Panc1 (cell line): ENCODE measurements around the gene SNX18.

Source experiments
- POLR2AphosphoS5 ChIP-seq: IDR thresholded peaks from 2 replicates; pipeline ENCODE4 v1.6.1; 2012; ENCODE audit warnings: mild to moderate bottlenecking, low read depth, low read length, moderate library complexity
- SIN3A ChIP-seq: IDR thresholded peaks from 2 replicates; pipeline ENCODE4 v1.6.1; 2012; ENCODE audit warnings: low read depth, mild to moderate bottlenecking, low read length, moderate library complexity, borderline replicate concordance; ENCODE audit not compliant: insufficient read depth
- TCF7L2 ChIP-seq: IDR thresholded peaks from 2 replicates; pipeline ENCODE4 v1.6.1; 2011; ENCODE audit warnings: mild to moderate bottlenecking, low read depth, low read length, inconsistent platforms
- TF ChIP-seq, protein P1 (sequence below): fragments of 450-650 bp; IDR thresholded peaks from 2 replicates; pipeline ENCODE4 v1.5.1; 2017; ENCODE audit warnings: mild to moderate bottlenecking
- TF ChIP-seq, protein P2 (sequence below), 2 experiments: IDR thresholded peaks; 2 replicates each; pipeline ENCODE4 v1.6.1; 2011 to 2012; ENCODE audit warnings: low read depth in 2 of 2, control low read depth in 1 of 2, low read length in 1 of 2, mild to moderate bottlenecking in 1 of 2, moderate library complexity in 1 of 2; ENCODE audit not compliant: insufficient read depth in 1 of 2

- TF ChIP-seq, protein P1, sequence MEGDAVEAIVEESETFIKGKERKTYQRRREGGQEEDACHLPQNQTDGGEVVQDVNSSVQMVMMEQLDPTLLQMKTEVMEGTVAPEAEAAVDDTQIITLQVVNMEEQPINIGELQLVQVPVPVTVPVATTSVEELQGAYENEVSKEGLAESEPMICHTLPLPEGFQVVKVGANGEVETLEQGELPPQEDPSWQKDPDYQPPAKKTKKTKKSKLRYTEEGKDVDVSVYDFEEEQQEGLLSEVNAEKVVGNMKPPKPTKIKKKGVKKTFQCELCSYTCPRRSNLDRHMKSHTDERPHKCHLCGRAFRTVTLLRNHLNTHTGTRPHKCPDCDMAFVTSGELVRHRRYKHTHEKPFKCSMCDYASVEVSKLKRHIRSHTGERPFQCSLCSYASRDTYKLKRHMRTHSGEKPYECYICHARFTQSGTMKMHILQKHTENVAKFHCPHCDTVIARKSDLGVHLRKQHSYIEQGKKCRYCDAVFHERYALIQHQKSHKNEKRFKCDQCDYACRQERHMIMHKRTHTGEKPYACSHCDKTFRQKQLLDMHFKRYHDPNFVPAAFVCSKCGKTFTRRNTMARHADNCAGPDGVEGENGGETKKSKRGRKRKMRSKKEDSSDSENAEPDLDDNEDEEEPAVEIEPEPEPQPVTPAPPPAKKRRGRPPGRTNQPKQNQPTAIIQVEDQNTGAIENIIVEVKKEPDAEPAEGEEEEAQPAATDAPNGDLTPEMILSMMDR = no peak
- TF ChIP-seq SIN3A = no peak
- TF ChIP-seq POLR2AphosphoS5 = no peak
- TF ChIP-seq, protein P2, sequence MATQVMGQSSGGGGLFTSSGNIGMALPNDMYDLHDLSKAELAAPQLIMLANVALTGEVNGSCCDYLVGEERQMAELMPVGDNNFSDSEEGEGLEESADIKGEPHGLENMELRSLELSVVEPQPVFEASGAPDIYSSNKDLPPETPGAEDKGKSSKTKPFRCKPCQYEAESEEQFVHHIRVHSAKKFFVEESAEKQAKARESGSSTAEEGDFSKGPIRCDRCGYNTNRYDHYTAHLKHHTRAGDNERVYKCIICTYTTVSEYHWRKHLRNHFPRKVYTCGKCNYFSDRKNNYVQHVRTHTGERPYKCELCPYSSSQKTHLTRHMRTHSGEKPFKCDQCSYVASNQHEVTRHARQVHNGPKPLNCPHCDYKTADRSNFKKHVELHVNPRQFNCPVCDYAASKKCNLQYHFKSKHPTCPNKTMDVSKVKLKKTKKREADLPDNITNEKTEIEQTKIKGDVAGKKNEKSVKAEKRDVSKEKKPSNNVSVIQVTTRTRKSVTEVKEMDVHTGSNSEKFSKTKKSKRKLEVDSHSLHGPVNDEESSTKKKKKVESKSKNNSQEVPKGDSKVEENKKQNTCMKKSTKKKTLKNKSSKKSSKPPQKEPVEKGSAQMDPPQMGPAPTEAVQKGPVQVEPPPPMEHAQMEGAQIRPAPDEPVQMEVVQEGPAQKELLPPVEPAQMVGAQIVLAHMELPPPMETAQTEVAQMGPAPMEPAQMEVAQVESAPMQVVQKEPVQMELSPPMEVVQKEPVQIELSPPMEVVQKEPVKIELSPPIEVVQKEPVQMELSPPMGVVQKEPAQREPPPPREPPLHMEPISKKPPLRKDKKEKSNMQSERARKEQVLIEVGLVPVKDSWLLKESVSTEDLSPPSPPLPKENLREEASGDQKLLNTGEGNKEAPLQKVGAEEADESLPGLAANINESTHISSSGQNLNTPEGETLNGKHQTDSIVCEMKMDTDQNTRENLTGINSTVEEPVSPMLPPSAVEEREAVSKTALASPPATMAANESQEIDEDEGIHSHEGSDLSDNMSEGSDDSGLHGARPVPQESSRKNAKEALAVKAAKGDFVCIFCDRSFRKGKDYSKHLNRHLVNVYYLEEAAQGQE (IDR thresholded peaks at IDR 0.05; ENCODE audit: insufficient read depth in 1 of 2, low read depth in 2 of 2, low read length in 1 of 2) = no peak
- no peak for TF ChIP-seq TCF7L2
These were observed 16.1 kb downstream of the SNX18 start for GRCh38 chr5:54533541-54534190.
